ENCODE data around the gene CCDC152.

DNA sequence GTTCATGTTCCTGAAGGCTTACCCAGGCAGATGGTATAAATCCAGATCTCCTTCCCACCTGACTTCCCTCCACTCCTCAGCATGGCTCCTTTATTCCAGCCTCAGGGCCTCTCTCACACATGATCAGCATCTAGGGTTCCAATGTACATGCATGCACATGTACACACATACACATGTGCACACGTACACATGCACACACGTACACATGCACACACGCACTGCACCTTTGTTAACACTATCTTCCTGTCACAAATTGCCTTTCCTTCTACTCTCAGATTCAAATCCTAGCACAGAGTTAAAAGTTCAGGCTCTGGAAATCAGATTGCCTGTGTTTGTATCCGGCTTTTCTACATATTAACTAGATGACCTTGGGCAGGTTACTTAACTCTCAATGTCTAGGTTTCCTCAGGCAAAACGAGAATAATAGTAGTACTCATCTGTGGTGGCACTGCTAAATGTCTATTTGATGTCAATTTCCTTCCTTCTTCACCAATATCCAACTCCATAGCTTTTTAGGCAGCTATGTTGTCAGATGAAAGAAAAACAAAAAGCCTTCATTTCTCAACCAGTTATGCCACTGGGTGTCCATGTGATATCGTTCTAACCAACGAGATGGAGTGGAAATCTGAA lies 67.8 kb downstream of the CCDC152 start:
- TF ChIP-seq, protein P1, sequence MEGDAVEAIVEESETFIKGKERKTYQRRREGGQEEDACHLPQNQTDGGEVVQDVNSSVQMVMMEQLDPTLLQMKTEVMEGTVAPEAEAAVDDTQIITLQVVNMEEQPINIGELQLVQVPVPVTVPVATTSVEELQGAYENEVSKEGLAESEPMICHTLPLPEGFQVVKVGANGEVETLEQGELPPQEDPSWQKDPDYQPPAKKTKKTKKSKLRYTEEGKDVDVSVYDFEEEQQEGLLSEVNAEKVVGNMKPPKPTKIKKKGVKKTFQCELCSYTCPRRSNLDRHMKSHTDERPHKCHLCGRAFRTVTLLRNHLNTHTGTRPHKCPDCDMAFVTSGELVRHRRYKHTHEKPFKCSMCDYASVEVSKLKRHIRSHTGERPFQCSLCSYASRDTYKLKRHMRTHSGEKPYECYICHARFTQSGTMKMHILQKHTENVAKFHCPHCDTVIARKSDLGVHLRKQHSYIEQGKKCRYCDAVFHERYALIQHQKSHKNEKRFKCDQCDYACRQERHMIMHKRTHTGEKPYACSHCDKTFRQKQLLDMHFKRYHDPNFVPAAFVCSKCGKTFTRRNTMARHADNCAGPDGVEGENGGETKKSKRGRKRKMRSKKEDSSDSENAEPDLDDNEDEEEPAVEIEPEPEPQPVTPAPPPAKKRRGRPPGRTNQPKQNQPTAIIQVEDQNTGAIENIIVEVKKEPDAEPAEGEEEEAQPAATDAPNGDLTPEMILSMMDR (IDR thresholded peaks at IDR 0.05; ENCODE audit: low read length), result no peak
- TF ChIP-seq EZH2 (IDR thresholded peaks at IDR 0.05; ENCODE audit: borderline replicate concordance, low read length), result no peak
